A549 treated with Hydrocortisone at 1 μM for 4 hours (cell line): Measurements from ENCODE around the gene PIGU. TPM values are rescaled to one million over a fixed set of nuclear protein-coding genes. Genes with fewer than 3 reads are reported as not detected.

Source experiments
- total RNA-seq: library from RNA; stranded (reverse); fragments of 200-300 nt; extraction: Qiagen RNA extraction; gene quantifications from 5 replicates; pipeline ENCODE4 v1.2.3, GENCODE V29; 2022

Gene PIGU, protein sequence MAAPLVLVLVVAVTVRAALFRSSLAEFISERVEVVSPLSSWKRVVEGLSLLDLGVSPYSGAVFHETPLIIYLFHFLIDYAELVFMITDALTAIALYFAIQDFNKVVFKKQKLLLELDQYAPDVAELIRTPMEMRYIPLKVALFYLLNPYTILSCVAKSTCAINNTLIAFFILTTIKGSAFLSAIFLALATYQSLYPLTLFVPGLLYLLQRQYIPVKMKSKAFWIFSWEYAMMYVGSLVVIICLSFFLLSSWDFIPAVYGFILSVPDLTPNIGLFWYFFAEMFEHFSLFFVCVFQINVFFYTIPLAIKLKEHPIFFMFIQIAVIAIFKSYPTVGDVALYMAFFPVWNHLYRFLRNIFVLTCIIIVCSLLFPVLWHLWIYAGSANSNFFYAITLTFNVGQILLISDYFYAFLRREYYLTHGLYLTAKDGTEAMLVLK
- total RNA-seq: 26.3 to 29.0 TPM (median 27.9 TPM) in 5 replicates

DNA sequence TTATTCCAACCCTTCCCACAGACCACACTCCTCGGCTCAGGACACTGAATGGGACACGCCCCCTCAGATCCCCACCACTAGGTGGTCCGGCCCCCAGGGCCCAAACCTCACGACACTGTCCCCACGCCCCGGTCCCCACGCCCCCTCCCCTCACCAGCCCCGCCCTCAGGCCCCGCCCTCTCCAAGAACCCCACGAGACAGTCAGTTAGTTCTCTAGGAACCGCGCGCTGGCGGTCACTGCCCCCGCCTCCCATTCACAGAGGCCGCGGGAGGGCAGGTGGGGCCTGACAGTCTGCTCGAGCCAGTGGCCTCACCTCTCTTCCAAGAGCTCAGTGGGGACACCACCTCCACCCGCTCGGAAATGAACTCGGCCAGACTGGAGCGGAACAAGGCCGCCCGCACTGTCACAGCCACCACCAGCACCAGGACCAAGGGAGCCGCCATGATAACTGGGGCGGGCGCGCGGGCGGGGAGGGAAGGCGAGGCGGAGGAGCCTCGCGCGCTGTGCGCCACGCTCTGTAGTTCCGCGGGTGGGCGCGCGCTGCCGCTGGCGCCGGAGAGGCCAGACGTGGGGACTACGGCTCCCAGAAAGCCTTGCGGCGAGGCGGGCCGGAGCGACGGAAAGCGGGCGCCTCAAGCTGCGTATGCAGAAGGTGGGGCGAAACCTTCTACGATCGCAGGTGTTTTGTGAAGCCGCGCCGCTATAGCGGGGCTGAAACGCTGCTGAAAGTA is at the start of gene PIGU:
TSS of gene PIGU (minus strand) at position 451 of the 732 bp plus-strand sequence. CDS start at position 444, 7 bp downstream.

DNA sequence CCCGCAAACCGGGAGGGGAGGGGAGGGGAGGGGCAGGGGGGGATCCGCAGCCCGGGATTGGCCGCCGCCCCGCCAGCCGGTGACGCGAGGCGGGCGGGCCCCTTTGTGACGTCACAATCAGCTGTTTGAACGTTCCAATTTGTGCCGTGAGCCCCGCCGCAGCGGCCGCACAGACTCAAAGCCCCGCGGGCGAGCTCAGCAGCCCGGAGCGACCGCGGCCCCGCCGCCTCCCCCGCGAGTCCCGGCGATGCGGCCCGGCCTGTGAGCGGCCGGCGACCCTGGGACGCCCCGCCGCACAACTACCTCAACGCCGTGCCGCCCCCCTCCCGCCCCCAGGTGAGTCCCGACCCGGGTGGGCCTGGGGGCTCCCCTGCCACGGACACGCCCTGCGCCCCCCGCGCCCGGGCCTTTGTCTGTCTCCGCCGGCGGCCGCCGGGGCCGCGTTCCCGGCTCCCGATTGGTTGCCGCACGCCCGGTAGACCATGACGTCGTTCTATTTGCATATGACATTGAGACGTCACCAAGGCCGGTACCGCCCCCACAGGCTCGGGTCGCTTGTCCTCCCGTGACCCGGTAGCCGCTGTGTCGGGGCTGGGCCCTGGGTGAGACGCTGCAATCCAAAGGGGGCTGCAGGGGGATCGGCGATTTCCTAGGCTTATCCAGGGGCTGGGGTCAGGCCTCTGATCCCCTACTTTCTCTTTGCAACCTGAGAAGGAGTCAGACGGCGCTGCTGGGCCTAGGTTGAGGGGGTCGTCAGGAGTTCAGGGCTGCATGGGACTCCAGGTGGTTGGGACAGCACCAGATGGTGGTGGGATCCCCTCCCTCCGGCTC is 27.5 kb upstream of the PIGU start, which contains the start of gene TP53INP2:
TSS of gene TP53INP2 (plus strand) at position 168 of the 831 bp plus-strand sequence. CDS start 4,396 bp downstream, outside the sequence.

GRCh38 chr20:34558320-34559218 is 118.3 kb downstream of the PIGU start, which contains the start of gene MAP1LC3A:
Gene MAP1LC3A, plus strand, starts transcription at chr20:34558718. Its CDS starts 151 bp downstream, at chr20:34558869.

GRCh38 chr20:34516247-34517113 is 160.4 kb downstream of the PIGU start, which contains the start of gene DYNLRB1:
Gene DYNLRB1, plus strand, starts transcription at chr20:34516422. Its CDS starts 37 bp downstream, at chr20:34516459.

Other genes with a start within 250 kb of the PIGU start
- gene DYNLRB1, start 160.7 kb downstream of the PIGU start, total RNA-seq: 198 to 243 TPM (median 228 TPM) in 5 replicates
- gene MAP1LC3A, start 118.4 kb downstream of the PIGU start, total RNA-seq: 17.8 to 30.5 TPM (median 26.1 TPM) in 5 replicates
- gene TP53INP2, start 27.3 kb upstream of the PIGU start, total RNA-seq: 6.6 to 9.0 TPM (median 7.9 TPM) in 5 replicates
- 17.3 to 20.2 TPM (median 19.0 TPM) in 5 replicates for gene NCOA6, start 148.6 kb upstream of the PIGU start, total RNA-seq
- 7.0 to 8.4 TPM (median 7.5 TPM) in 5 replicates for gene GGT7, start 195.8 kb upstream of the PIGU start, total RNA-seq
- gene ACSS2, start 199.5 kb upstream of the PIGU start, total RNA-seq: 8.4 to 10.6 TPM (median 10.2 TPM) in 5 replicates